Measurements from ENCODE around the gene CTNNA3. TPM values are rescaled to one million over a fixed set of nuclear protein-coding genes. Genes with fewer than 3 reads are reported as not detected.

CTNNA3 gene
- total RNA-seq, 1 experiment from 2014 or later: 0.85 TPM

DNA sequence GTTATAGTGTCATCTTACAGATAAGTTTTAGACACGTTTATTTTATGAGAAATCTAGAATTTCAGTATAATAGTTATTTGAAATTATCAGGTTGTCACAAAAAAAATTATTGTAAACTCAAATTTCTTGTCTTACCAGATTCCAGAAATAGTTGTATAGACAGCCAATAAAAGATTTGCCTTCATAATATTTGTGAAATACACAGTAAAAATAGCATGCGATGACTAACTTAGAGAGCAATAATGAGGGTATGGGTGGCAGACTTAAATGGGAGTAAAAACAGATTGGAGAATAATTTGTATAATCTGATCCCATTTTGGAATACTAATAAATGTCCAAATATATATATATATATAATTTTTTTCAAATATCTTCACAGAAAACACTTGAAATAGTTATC, 1457.7 kb downstream of the CTNNA3 start:
- intact Hi-C loops (cut with micrococcal nuclease; ENCODE audit: unreplicated experiment) (no loop called here), in situ Hi-C loops (cut with HindIII; ENCODE audit: low pct_unique_long_range_greater_than_20kb, low sequenced_read_pairs) (no loop called here)
- ATAC-seq (no peak), DNase-seq (ENCODE audit: low read depth, low spot score) (no peak)
- Histone ChIP-seq H3K4me3 (ENCODE audit: low read depth in 2 of 2, low read length in 2 of 2) (no peak overlapping the region), H3K36me3 (ENCODE audit: control insufficient read depth, insufficient read depth, low read length) (no peaks in the 10 kb centered on the region), H3K27ac (ENCODE audit: low read length) (no peak overlapping the region), H3K27me3 (ENCODE audit: control insufficient read depth, insufficient read depth, low read length) (no peaks in the 10 kb centered on the region), H3K9me3 (ENCODE audit: control insufficient read depth, insufficient read depth, low read depth, low read length) (peaks cover 12% of the 10 kb centered on the region), H3K4me1 (ENCODE audit: control insufficient read depth, insufficient read depth, low read length) (no peaks in the 10 kb centered on the region)
- POLR2A ChIA-PET: no interaction called here
- TF ChIP-seq SIN3A (IDR thresholded peaks at IDR 0.05; ENCODE audit: borderline replicate concordance, insufficient read depth, low read depth, low read length): no peak
- TF ChIP-seq, protein P1, sequence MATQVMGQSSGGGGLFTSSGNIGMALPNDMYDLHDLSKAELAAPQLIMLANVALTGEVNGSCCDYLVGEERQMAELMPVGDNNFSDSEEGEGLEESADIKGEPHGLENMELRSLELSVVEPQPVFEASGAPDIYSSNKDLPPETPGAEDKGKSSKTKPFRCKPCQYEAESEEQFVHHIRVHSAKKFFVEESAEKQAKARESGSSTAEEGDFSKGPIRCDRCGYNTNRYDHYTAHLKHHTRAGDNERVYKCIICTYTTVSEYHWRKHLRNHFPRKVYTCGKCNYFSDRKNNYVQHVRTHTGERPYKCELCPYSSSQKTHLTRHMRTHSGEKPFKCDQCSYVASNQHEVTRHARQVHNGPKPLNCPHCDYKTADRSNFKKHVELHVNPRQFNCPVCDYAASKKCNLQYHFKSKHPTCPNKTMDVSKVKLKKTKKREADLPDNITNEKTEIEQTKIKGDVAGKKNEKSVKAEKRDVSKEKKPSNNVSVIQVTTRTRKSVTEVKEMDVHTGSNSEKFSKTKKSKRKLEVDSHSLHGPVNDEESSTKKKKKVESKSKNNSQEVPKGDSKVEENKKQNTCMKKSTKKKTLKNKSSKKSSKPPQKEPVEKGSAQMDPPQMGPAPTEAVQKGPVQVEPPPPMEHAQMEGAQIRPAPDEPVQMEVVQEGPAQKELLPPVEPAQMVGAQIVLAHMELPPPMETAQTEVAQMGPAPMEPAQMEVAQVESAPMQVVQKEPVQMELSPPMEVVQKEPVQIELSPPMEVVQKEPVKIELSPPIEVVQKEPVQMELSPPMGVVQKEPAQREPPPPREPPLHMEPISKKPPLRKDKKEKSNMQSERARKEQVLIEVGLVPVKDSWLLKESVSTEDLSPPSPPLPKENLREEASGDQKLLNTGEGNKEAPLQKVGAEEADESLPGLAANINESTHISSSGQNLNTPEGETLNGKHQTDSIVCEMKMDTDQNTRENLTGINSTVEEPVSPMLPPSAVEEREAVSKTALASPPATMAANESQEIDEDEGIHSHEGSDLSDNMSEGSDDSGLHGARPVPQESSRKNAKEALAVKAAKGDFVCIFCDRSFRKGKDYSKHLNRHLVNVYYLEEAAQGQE (IDR thresholded peaks at IDR 0.05; ENCODE audit: insufficient read depth in 1 of 2, low read depth in 2 of 2, low read length in 1 of 2): no peak
- CTCF ChIA-PET: no interaction called here
- no TSS peak for BruUV-seq (replicated peaks)

DNA sequence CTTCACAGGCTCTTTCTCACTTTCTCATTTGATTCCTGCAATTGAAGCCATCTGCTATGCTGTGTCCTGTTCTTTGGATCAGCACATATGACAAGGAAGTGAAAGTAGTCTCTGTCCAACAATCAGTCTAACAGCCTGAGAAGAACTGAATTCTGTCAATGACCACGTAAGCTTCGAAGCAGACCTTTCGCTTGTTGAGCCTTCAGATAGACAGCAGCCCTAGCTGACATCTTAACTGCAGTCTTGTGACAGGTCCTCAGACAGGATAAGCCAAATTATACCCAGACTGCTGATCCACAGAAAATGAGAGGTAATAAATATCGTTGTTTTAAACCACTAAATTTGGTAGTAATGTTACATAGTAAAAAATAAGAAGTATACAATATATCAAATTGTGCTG, 1461.1 kb downstream of the CTNNA3 start:
- ChIA-PET POLR2A (no interaction called here), CTCF (no interaction called here)
- in situ Hi-C loops (cut with HindIII; ENCODE audit: low pct_unique_long_range_greater_than_20kb, low sequenced_read_pairs) (no loop called here), intact Hi-C loops (cut with micrococcal nuclease; ENCODE audit: unreplicated experiment) (no loop called here)
- BruUV-seq (replicated peaks): no TSS peak
- TF ChIP-seq, protein P2, sequence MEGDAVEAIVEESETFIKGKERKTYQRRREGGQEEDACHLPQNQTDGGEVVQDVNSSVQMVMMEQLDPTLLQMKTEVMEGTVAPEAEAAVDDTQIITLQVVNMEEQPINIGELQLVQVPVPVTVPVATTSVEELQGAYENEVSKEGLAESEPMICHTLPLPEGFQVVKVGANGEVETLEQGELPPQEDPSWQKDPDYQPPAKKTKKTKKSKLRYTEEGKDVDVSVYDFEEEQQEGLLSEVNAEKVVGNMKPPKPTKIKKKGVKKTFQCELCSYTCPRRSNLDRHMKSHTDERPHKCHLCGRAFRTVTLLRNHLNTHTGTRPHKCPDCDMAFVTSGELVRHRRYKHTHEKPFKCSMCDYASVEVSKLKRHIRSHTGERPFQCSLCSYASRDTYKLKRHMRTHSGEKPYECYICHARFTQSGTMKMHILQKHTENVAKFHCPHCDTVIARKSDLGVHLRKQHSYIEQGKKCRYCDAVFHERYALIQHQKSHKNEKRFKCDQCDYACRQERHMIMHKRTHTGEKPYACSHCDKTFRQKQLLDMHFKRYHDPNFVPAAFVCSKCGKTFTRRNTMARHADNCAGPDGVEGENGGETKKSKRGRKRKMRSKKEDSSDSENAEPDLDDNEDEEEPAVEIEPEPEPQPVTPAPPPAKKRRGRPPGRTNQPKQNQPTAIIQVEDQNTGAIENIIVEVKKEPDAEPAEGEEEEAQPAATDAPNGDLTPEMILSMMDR (IDR thresholded peaks at IDR 0.05): no peak
- TF ChIP-seq, protein P1 (IDR thresholded peaks at IDR 0.05; ENCODE audit: insufficient read depth in 1 of 2, low read depth in 2 of 2, low read length in 1 of 2): no peak
- no peak for TF ChIP-seq SIN3A (IDR thresholded peaks at IDR 0.05; ENCODE audit: borderline replicate concordance, insufficient read depth, low read depth, low read length)
- TF ChIP-seq TCF7L2 (IDR thresholded peaks at IDR 0.05; ENCODE audit: low read depth, low read length): no peak
- no peak for TF ChIP-seq POLR2AphosphoS5 (IDR thresholded peaks at IDR 0.05; ENCODE audit: low read depth, low read length)
- Histone ChIP-seq H3K9me3 (ENCODE audit: control insufficient read depth, insufficient read depth, low read depth, low read length) (peaks cover 12% of the 10 kb centered on the region), H3K27ac (ENCODE audit: low read length) (no peak overlapping the region), H3K27me3 (ENCODE audit: control insufficient read depth, insufficient read depth, low read length) (no peaks in the 10 kb centered on the region), H3K4me3 (ENCODE audit: low read depth in 2 of 2, low read length in 2 of 2) (no peak overlapping the region), H3K36me3 (ENCODE audit: control insufficient read depth, insufficient read depth, low read length) (no peaks in the 10 kb centered on the region), H3K4me1 (ENCODE audit: control insufficient read depth, insufficient read depth, low read length) (no peaks in the 10 kb centered on the region)
- ATAC-seq (no peak), DNase-seq (ENCODE audit: low read depth, low spot score) (no peak)
